ENCODE results near the gene PTPRN2.

DNA sequence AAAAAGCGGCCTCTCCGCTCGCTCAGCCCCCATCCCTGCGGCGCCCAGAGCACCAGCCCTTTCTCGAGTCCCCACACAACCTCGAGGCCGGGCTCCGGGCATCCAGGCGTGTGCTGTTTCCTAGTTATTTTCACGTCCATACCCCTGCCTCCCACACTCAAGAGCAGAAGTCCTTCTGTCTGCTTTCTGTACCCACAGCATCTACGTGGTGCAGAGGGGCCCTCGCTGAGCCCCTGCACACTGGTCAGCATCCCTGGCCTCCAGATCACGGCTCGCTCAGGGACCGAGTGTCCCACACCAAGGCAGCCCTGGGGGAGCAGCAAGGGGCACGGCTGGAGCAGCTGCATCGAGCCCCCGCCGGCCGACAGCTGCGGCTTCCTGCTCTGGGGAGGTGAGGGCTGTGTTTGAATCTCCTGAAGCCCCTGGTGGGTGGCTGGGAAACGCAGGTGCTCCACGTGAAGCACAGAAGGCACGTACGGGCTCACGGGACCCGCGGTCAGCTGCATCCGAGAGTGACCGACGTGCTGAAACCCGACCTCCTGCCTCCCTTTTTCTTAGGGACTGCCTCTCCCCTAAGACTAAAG is 917.8 kb downstream of the PTPRN2 start:
- TF ChIP-seq ELF2 (CRISPR knock-in tag; IDR thresholded peaks at IDR 0.05): no peak
- no peak for TF ChIP-seq TFAM (CRISPR knock-in tag; conservative IDR thresholded peaks at IDR 0.05)
- no peak for TF ChIP-seq ZNF23 (CRISPR knock-in tag; IDR thresholded peaks at IDR 0.05)
- no peak for TF ChIP-seq CBX2 (IDR thresholded peaks at IDR 0.05; ENCODE audit: insufficient read depth, low read length, poor library complexity, severe bottlenecking)
